IMR-90 (cell line): ENCODE results near the gene ASXL1.

Source experiments
- RAD21 ChIP-seq: IDR thresholded peaks from 2 replicates; pipeline ENCODE4 v1.6.1; 2012; ENCODE audit warnings: low read length, improper control_type of control experiment
- TF ChIP-seq, protein P1 (sequence below): conservative IDR thresholded peaks from 2 replicates; pipeline ENCODE4 v1.5.1; 2012; ENCODE audit warnings: mild to moderate bottlenecking, low read depth, low read length, improper control_type of control experiment

DNA sequence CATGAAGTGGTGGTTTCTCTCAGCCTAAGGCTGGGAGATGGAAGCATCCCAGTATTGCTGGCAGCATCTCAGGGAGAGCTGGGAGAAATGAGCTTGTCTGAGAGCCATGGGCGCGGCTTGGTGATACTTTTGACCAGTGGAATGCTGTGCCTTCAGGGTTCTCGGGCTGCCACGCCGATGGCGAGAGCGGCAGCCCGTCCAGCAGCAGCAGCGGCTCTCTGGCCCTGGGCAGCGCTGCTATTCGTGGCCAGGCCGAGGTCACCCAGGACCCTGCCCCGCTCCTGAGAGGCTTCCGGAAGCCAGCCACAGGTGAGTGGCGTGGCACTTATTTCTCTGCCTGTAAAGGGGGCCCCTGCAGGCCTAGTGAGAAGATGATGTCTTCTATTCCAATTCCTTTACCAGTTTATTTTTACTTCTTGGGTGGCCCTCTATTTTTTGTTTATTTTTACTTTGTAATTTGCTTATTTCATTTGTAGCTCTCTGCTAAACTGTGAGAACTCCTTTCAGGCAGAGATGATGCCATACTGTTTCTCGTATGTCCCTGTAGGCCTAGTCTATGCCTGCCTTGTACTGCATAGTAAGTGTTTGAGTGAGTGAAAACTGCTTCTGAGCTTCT lies 71.7 kb downstream of the ASXL1 start:
- TF ChIP-seq, protein P1, sequence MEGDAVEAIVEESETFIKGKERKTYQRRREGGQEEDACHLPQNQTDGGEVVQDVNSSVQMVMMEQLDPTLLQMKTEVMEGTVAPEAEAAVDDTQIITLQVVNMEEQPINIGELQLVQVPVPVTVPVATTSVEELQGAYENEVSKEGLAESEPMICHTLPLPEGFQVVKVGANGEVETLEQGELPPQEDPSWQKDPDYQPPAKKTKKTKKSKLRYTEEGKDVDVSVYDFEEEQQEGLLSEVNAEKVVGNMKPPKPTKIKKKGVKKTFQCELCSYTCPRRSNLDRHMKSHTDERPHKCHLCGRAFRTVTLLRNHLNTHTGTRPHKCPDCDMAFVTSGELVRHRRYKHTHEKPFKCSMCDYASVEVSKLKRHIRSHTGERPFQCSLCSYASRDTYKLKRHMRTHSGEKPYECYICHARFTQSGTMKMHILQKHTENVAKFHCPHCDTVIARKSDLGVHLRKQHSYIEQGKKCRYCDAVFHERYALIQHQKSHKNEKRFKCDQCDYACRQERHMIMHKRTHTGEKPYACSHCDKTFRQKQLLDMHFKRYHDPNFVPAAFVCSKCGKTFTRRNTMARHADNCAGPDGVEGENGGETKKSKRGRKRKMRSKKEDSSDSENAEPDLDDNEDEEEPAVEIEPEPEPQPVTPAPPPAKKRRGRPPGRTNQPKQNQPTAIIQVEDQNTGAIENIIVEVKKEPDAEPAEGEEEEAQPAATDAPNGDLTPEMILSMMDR, result no peak
- TF ChIP-seq RAD21, result no peak
